GM19240 (cell line): ENCODE results near the gene CTSZ.
"Not testable (repeated sequence)": the region's sequence is repeated elsewhere in the genome, so short reads cannot be mapped to it uniquely, and the experiment has no call there.

Experiments
- DNase-seq: peaks from one replicate; pipeline ENCODE4 v3.0.0; 2011; ENCODE audit warnings: low spot score; ENCODE audit not compliant: insufficient read length

The CTSZ gene

DNA sequence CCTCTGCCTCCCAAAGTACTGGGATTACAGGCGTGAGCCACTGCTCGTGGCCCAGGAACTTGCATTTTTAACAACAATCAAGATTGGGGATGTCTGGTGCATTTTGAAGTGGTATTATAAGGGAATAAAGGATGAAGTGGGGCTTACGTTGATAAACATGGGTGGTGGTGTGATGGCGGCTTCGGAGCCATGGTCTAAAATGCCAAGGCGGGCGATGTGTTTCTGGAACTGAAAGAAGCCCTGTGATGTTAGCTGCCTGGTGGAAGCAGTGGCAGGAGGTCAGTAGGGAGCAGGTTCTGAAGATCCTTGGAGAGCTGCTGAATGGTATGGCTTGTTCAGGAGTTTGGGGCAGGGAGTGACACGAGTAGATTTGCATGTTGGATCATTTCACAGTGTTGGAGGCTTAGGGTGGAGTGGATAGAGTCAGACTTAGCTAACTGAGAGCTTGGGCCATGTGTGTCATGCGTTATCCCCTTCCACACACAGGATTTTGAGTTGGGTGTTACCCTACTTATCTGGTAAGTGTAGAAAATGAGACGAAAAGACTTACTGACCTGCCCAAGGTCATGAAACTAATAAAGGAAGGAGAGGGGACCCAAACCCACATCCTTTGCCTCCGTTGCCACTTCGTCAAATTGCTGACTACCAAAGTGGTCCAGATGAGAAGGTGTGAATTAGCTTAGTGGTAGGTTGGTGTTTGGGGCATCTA, 24.5 kb downstream of the CTSZ start:
- DNase-seq: no peak

DNA sequence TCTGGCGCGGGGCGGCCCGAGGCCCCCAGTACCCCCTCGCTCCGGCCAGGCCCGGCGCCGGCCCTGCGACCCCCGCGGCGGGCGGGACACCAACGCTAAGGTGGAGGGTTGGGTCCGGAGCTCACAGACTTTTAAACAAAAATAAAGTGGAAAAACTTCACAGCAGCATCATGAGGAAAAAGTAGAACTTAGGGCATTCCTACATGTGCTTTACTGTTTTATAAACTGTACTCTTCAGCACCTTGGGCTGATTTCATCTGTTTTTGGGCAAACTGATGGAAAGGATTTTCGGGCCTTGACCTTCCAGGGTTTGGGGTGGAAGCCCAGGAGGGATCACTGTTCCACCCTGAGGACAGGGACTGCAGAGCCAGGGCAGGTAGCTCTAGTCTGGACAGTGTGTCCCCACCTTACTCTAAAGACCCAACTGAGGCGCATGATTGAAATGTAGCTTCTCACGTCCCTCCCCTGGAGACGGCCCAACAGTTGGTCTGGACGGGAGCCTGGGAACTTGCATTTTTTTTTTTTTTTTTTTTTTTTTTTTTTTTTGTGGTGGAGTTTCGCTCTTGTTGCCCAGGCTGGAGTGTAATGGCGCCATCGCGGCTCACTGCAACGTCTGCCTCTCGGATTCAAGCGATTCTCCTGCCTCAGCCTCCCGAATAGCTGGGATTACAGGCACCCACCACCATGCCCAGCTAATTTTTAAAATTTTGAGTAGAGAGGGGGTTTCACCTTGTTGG, 25.3 kb downstream of the CTSZ start:
- no peak for DNase-seq

DNA sequence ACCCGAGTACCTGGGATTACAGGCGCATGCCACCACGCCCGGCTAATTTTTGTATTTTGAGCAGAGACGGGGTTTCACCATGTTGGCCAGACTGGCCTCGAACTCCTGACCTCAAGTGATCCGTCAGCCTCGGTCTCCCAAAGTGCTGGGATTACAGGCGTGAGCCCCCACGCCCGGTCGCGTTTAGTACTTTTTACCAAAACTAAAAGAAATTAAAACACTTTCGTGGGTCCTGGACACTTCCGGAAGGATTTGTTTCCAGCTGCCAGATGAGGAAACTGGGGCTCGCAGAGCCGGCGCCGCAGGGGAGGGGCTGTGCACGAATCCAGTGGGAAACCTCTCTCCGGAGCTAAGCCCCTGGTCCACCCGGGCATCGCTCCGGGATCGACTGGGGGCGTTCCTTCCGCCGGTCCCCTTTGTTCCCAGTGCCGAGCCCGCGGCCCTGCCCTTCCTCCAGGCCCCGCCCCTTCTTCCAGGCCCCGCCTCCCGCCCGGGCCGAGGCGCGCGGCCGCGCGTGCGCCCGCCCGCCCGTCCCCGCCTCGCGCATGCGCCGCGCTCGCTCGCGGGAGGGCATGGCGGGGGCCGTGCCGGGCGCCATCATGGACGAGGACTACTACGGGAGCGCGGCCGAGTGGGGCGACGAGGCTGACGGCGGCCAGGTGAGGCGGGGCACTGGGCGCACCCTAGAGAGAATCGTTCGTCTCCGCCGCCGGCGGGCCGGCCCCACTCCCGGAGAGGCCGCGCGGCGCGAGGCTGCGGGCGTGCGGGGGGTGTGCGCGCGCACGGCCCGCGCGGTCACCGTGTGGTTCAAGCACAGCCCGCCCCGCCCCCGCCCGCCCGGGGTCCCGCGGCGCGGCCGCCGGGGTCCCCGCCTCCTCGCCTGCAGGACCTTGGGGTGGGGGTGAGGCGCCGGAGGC, 26.1 kb downstream of the CTSZ start, which contains the start of gene NELFCD:
TSS of gene NELFCD (plus strand) at position 546 of the 917 bp plus-strand sequence. CDS start at position 600, 54 bp downstream.
- DNase-seq: peak; percentile 86

DNA sequence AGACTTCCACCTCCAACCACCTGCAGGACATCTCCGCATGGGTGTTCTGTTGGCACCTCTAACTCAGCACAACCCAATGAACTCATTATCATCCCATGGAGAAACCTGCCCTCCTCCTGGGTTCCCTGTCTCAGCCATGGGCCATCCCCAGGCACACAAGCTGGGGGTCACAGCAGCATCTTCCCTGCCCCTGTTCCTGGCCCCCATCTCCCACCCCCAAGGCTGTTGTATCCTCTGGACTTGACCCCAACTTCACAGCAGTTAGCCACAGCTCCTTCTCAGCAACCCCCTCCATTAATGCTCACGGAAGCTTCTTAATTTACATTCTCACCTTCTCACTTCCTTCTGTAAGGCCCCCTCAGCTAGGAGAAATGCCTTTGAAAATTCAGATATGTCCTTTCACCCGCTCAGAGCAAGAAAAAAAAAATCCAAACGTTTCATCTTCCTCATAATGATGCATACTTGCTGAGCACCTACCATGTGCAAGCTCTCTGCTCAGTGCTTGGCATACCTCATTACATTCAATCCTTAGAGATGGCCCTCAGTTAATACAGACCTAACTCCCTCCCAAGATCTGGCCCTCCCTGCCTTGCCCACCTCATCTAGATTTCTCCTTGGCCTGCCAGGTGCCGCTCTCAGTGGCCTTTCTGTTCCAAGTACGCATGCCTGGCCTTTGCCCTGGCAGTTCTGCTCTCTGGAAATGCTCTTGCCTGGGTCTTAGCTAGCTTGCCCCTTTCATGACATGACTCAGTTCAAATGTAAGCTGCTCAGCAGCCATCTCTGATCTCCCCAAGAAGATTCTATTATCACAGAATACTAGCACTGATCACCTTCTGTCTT, 28.5 kb downstream of the CTSZ start:
- no peak for DNase-seq

DNA sequence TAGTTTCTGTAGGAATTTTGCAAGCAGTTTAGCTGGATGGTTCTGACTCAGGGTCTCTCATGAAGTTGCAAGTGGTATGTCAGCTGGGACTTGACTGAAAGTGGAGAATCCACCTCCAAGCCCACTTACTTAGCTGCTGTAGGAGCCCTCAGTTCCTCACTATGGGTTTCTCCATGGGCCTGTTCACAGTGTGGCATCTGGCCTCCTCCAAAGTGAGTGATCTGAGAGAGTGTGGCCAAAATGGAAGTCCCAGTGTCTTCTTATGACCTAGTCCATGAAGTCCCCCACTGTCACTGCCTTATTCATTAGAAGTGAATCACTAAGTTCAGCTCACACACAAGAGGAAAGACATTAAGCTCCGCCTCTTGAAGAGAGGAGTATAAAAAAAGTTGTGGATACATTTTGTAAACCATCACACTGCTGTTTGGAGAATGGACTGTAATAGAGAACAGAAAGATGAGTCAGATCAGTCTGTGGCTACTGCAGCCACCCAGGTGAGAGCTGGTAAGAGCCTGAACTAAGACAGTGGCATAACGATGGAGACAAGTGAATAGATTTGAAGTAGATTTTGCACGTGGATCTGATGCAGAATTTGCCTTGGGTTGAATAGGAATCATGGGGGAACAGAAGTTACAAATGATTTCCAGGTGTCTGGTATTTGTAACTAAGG, 30.9 kb downstream of the CTSZ start:
- DNase-seq: no peak

DNA sequence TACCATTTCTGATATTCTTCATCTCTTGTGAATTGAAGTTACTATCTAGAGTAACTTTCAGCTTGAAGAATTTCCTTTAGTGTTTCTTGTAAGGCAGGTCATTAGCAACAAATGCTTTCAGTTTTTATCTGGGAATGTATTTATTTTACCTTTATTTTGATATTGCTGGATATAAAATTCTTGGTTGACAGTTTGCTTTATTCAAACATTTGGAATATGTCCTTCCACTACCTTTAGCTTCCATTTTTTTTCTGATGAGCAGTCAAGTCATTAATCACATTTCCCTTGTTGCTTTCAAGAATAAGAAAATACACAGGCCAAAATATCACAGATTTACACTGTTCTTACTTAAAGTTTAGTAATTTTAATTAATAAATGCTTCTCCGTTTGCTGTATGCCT, 31.7 kb downstream of the CTSZ start:
- DNase-seq: no peak

DNA sequence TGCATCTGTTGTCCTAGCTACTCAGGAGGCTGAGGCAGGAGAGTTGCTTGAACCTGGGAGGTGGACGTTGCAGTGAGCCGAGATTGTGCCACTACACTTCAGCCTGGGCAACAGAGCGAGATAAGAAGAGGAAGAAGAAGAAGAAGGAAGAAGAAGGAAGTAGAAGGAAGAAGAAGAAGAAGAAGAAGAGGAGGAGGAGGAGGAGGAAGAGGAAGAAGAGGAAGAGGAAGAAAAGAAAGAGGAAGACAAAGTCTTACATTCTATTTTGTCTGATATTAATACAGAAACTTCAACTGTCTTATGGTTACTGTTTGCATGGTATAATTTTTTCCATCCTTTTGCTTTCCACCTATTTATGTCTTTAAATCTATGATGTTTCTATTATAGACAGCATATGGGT, 33.2 kb downstream of the CTSZ start:
- DNase-seq: no peak

DNA sequence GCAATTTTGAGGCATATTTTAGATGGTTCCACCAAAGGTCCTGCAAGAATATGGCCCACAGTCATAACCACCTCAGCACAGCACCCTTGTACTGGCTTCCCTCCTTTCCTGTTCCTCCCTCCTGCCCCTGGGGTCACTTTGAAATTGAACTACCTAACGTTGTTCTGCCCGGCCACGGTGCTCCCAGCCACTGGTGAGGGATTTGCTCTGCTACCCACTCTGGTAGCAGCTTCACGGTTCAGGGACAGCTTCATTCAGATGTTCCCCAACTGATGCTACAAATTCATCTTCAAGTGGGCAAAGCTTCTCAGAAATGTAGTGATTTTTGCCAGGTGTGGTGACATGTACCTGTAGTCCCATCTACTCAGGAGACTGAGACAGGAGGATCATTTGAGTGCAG, 33.9 kb downstream of the CTSZ start:
- no peak for DNase-seq

DNA sequence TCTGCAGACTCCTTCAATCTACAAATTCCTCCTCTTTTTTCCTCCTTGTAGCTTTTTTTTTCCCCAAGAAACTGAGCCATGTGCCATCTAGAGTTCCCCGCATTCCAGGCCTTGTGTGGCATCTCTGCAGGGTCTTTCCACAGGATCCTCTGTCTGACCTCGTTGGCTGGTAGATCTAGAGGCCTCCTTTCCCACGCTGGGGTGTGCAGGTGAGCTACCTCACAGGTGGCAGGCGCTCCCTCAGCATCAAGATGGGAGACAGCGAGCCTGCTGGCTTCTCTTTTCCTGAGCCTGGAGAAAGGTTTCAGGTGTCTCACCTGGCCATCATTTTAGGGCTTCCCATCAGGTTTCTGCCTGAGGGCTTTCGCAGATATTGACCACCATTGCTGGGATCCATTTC, 35.6 kb downstream of the CTSZ start:
- no peak for DNase-seq

DNA sequence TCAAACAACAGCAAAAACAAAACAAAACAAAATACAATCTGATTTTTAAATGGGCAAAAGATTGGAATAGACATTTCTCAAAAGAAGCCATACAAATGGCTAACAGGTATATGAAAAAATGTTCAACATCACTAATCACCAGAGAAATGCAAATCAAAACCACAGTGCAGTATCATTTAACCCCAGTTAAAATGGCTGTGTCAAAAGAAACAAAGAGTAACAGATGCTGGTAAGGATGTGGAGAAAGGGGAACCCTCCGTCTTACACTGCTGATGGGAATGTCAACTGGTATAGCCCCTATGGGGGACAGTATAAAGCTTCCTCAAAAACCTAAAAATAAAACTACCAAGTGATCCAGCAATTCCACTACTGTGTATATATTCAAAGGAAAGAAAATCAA, 36.9 kb downstream of the CTSZ start:
- DNase-seq: no peak

DNA sequence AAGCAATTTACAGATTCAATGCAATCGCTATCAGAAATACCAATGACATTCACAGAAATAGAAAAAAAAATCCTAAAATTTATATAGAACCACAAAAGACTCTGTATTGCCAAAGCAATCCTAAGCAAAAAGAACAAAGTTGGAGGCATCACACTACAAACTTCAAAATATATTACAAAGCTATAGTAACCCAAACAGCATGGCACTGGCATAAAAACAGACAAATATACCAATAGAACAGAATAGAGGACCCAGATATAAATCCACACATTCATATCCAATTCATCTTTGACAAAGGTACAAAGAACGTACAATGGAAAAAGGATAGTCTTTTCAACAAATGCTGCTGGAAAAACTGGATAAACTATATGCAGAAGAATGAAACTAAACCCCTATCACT, 37.6 kb downstream of the CTSZ start:
- no peak for DNase-seq

DNA sequence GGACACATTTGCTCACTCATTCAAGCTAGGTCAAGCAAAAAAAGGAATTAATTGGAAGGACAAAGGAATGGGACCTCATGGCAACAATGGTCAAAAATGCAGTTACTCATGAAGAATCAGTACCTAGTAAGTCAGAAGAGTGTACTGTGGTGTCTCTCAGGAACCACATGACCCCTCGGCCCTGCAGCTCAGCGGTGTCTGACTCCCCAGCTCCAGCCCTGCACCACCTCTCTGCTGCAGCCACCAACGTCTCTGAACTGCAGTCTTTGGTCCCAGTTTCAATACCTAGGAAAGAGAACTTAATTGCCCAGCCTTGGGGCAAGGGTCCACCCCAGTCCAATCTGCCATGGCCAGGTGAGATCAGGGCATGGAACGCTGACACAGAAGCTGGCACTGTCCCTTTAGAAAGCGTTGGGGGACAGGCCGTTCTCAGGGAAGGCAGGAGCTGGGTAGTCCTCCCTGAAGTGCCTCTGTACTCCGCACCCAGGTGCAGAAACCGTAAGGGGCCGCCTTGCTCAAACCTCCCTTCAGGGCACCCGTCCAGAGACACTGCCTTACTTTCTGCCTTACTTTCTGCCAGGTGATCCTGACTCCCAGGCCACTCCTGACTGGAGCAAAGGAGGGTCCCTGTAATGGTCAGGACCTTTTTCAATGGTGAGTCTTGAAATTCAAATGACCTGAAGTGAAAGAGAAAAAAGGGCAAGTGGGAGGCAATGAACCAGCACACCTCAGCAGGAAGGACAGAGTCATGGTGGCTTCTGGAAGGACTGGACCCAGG, 39.2 kb downstream of the CTSZ start:
- no peak for DNase-seq

DNA sequence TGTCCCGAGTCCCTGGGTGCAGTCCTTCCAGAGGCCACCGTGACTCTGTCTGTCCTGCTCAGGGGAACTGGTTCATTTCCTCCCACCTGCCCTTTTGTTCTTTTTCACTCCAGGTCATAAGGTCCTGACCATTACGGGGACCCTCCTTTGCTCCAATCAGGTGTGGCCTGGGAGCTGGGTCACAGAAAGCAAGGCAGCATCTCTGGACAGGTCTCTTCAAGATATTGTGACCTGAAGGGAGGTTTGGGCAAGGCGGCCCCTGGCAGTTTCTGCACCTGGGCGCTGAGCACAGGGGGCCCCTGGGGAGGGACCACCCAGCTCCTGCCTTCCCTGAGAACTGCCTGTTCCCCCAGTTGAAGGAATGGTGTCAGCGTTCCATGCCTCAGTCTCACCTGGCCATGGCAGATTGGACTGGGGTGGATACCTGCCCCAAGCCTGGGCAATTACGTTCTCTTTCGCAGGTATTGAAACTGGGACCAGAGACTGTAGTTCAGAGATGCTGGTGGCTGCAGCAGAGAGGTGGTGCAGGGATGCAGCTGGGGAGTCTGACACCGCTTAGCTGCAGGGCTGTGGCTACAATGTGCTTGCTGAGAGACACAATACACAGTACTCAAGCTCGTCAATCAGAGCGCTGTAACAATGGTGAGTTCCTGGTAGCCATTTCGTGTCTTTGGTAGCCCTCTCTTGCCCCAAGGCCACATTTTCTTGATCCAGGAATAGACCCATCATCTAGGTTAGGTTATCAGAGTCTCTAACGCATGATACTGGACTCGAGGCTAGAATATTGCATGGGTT, 41.6 kb downstream of the CTSZ start:
- no peak for DNase-seq

DNA sequence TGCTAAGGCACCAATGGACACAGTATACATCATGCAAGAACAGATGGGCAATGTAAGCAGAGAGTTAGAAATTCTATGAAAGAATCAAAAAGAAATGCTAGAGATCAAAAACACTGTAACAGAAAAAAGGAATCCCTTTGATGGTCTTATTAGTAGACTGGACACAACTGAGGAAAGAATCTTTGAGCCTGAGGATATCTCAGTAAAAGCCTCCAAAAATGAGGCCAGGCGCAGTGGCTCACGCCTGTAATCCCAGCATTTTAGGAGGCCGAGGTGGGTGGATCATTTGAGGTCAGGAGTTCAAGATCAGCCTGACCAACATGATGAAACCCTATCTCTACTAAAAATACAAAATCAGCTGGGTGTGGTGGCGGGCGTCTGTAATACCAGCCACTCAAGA, 43.1 kb downstream of the CTSZ start:
- not testable (repeated sequence) for DNase-seq

DNA sequence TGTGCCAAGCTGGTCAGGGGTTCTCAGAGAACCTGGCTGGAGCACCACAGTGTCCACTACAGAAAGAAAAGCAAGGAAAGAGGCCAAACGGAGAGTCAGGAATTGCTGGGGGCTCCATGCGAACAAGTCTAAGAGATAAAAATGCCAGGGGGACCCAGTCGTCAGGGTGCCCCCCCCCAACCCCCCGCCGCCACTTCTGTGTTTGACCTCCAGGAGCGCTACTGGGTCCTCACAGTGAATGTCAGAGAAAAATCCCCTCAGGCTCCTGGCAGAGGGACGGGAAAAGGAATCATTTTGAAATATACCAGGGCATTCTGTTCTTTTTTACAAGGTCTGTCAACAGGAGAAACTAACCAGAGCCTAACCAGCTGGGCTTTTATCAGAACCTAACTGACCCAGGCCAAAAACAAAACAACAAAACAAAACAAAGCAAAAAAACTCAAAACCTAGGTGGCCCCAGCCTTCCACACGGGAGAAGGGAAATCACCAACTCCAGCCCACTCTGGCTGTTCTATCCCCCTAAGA, 43.9 kb downstream of the CTSZ start:
- DNase-seq: no peak

DNA sequence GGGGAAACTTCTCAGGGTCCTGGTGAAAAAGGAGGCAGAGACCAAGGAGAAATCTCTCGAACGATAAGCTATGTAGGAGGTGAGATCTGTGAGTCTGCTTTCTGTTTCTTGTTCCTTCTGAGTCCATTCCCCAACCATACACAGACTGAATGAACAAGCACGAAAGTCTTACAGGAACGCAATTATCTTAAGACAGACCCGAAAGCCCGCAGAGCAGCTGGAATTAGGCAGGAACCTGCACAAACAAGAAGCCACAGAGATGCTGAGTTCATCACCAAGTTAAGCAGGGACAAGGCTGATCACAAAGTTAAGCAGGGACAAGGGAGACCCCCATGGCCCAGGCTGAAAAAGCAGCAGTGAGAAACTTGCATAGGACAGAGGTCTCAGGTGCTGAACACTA, 47.4 kb downstream of the CTSZ start:
- no peak for DNase-seq

DNA sequence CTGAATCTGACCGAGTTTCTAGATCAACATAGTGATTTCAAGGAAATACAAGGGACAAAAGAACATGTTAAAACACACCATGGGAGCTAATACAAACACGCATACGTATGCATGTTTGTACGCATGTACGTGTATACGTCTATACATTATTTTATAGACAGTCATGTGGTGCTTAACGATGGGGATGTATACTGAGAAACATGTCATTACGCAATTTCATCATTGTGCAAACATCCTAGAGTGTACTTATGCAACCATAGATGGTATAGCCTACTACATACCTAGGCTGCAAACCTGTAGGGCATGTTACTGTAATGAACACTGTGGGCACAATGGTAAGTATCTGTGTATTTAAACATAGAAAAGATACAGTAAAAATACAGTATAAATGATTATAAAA, 51.0 kb downstream of the CTSZ start:
- no peak for DNase-seq

DNA sequence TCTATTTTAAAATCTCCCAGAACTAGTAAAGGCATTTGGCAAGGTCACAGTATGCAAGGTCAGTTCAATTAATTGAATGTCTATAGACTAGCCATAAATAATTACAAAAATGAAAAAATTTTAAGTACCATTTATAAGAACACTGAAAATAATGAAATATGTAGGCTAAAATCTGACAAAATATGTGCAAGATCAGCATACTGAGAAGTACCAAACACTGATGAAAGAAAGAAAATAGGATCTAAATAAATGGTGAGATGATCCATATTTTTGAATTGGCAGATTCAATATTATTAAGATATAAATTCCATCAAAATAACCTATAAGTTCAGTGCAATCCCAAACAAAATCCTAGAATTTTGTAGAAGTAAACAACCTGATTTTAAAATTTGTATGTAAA, 54.0 kb downstream of the CTSZ start:
- no peak for DNase-seq

DNA sequence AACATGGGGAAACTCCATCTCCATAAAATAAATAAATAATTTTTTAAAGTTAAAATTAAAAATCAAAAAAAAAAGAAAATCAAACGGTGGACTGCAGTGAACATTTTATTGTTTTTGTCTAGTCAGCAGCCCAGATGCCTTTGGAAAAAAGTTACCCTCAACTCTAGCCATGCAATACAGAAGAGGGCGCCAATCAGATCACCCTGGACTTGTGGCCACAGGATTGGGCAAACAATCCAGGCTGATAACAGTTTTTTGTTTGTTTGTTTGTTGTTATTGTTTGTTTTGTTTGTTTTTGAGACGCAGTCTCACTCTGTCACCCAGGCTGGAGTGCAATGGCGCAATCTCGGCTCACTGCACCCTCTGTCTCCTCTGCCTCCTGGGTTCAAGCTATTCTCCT, 56.5 kb downstream of the CTSZ start:
- DNase-seq: no peak
